ENCODE measurements around the gene RYR2. TPM values are rescaled to one million over a fixed set of nuclear protein-coding genes. Genes with fewer than 3 reads are reported as not detected.

Gene RYR2
- total RNA-seq, 6 experiments from 2014 or later: 0.02 to 0.43 (median 0.16) TPM

- Histone ChIP-seq H3K4me1 (no peaks in the 10 kb centered on the region), H3K27ac (no peak overlapping the region), H3K4me3 (no peak overlapping the region), H3K36me3 (no peaks in the 10 kb centered on the region), H3K27me3 (no peaks in the 10 kb centered on the region), H3K9me3 (no peaks in the 10 kb centered on the region)
- TF ChIP-seq POLR2A (IDR thresholded peaks at IDR 0.05): no peak
- no peak for TF ChIP-seq CTCF (IDR thresholded peaks at IDR 0.05)
- WGBS (ENCODE audit: insufficient coverage, low coverage, low lambda C conversion rate, missing lambda C conversion rate): 63% methylated on average over 4 of the region's 4 CpGs
- ATAC-seq: no peak
- no peak for DNase-seq
- intact Hi-C loops (cut with DNase I): no loop called here
These were observed 36.3 kb upstream of the RYR2 start for GRCh38 chr1:237005674-237006073.

- no peak for ATAC-seq
- Histone ChIP-seq H3K4me3 (no peak overlapping the region), H3K9me3 (no peaks in the 10 kb centered on the region), H3K36me3 (no peaks in the 10 kb centered on the region), H3K27me3 (no peaks in the 10 kb centered on the region), H3K27ac (no peak overlapping the region), H3K4me1 (no peaks in the 10 kb centered on the region)
- TF ChIP-seq POLR2A (IDR thresholded peaks at IDR 0.05) (no peak), CTCF (IDR thresholded peaks at IDR 0.05) (no peak)
- intact Hi-C loops (cut with DNase I): no loop called here
- WGBS (ENCODE audit: insufficient coverage, low coverage, low lambda C conversion rate, missing lambda C conversion rate): 57% methylated on average over 14 of the region's 14 CpGs
- no peak for DNase-seq
These were observed 34.7 kb upstream of the RYR2 start for GRCh38 chr1:237007147-237007881.

- Histone ChIP-seq H3K27ac (no peak overlapping the region), H3K27me3 (no peaks in the 10 kb centered on the region), H3K4me3 (no peak overlapping the region), H3K9me3 (no peaks in the 10 kb centered on the region), H3K4me1 (no peaks in the 10 kb centered on the region), H3K36me3 (no peaks in the 10 kb centered on the region)
- TF ChIP-seq CTCF (IDR thresholded peaks at IDR 0.05) (no peak), POLR2A (IDR thresholded peaks at IDR 0.05) (no peak)
- no peak for ATAC-seq
- intact Hi-C loops (cut with DNase I): no loop called here
- 70% methylated on average over 4 of the region's 4 CpGs for WGBS (ENCODE audit: insufficient coverage, low coverage, low lambda C conversion rate, missing lambda C conversion rate)
- DNase-seq: no peak
These were observed 32.4 kb upstream of the RYR2 start for GRCh38 chr1:237009611-237010010.

DNA sequence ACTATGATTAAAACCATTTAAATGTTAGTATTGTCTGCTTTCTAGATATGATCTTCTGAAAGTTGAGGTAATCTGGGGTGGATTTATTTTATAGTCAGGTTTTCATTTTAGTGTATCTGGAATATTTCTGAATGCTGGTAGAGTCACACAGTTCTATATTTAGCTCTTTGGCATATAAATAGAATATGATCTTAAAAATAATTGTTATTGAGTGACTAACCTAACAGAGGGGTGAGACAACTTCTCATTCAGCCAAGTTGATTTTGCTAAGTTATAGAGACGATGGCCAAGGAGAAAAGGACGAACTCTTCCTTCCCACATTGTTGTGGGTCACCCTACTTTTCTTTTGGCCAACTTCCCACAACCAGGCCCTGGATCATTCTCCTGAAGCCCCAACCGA, 30.6 kb upstream of the RYR2 start:
- Histone ChIP-seq H3K27ac (no peak overlapping the region), H3K9me3 (no peaks in the 10 kb centered on the region), H3K27me3 (no peaks in the 10 kb centered on the region), H3K4me3 (no peak overlapping the region), H3K36me3 (no peaks in the 10 kb centered on the region), H3K4me1 (no peaks in the 10 kb centered on the region)
- WGBS (ENCODE audit: insufficient coverage, low coverage, low lambda C conversion rate, missing lambda C conversion rate): 47% methylated on average over 3 of the region's 3 CpGs
- TF ChIP-seq CTCF (IDR thresholded peaks at IDR 0.05): no peak
- TF ChIP-seq POLR2A (IDR thresholded peaks at IDR 0.05): no peak
- no peak for ATAC-seq
- no peak for DNase-seq
- intact Hi-C loops (cut with DNase I): no loop called here
